Measurements from ENCODE around the gene HSPA1A.
A peak's percentile ranks its signal among the peaks of the same experiment; 100 is the strongest.
"Not testable (repeated sequence)": the region's sequence is repeated elsewhere in the genome, so short reads cannot be mapped to it uniquely, and the experiment has no call there.

The HSPA1A gene

DNA sequence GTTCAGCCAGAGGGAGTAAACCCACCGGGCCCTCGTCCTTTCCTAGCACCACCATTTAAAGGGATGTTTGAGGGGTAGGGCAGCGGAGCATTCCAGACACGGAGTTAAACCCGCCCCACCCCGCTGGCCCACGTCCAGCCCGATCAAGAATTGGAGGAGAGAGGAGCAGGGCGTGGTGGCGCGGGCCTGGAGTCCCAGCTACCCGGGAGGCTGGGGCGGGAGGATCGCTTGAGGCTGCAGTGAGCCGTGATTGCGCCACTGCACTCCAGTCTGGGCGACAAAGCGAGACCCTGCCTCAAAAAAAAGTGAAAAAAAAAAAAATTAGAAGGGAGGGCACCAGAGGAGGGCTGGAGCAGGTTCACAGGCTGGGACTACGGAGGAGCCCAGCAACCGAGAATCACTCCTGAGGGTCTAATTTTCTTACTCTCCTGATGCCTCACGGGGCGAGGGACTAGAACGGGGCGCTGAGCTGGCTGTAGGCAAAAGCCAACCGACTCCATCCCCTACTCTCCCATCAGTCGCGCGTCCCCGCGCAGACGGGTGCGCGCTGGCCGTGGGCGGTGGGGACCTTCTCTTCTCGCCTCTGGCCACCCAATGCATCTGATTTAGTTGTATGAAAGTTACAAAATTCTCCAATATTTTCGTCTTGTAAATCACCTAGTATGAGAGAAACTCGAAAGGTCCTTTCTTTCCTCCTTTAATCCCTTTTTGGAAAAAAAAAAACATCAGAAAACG lies 6.1 kb downstream of the HSPA1A start:
- H3K9ac ChIP-seq (ENCODE audit: low read length): peak overlapping the region; percentile 82
- H3K4me3 ChIP-seq (ENCODE audit: low read length): peak overlapping the region; percentile 76
- no peaks in the 10 kb centered on the region for H3K27me3 ChIP-seq (ENCODE audit: control insufficient read depth, insufficient read depth, low read length)
- H3K36me3 ChIP-seq (ENCODE audit: control insufficient read depth, insufficient read depth, low read length): no peaks in the 10 kb centered on the region
- H3K4me1 ChIP-seq (ENCODE audit: control insufficient read depth, insufficient read depth, low read length): peaks cover 62% of the 10 kb centered on the region
- no peaks in the 10 kb centered on the region for H3K9me3 ChIP-seq (ENCODE audit: control insufficient read depth, low read length)

DNA sequence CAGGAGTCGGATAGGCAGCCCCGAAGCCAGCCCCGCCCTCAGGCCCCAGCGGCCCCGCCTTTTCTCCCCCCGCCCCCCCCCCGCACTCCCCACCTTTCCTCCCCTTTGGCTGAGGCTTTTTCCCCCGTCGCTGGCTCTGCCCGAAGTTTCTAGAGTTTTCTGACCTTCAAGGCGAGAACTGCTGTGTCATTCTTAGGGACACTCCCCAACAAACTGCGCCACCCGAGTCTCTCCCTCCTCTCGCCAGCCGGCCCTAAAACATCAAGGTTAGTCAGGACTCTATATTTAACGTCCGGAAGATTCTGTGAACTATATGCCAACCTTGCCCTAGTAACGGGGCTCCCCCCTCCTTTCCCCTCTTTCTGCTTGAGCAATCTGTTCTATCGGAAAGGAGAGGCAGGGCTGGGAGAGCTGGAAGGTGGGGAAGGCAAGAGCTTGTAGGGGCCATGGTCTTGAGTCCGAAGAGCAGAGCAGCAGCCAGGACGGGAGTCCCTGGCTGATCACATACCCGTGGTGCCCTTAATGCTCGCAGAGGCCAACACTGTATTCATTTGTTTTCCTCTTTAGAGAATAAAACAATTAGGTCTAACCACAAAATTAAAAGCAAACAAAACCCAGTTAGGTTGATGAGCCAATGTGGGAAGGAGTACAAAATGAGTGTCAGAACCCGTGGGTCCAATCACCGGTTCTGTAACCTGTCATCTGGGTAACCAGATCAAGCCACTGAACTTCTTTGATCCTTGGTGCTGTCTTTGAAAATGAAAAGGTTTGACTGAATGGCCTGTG lies 6.9 kb downstream of the HSPA1A start:
- Histone ChIP-seq H3K4me1 (ENCODE audit: control insufficient read depth, insufficient read depth, low read length) (peaks cover 65% of the 10 kb centered on the region), H3K9ac (ENCODE audit: low read length) (peak overlapping the region; percentile 91), H3K36me3 (ENCODE audit: control insufficient read depth, insufficient read depth, low read length) (no peaks in the 10 kb centered on the region), H3K4me3 (ENCODE audit: low read length) (peak overlapping the region; percentile 71), H3K9me3 (ENCODE audit: control insufficient read depth, low read length) (no peaks in the 10 kb centered on the region), H3K27me3 (ENCODE audit: control insufficient read depth, insufficient read depth, low read length) (no peaks in the 10 kb centered on the region)

DNA sequence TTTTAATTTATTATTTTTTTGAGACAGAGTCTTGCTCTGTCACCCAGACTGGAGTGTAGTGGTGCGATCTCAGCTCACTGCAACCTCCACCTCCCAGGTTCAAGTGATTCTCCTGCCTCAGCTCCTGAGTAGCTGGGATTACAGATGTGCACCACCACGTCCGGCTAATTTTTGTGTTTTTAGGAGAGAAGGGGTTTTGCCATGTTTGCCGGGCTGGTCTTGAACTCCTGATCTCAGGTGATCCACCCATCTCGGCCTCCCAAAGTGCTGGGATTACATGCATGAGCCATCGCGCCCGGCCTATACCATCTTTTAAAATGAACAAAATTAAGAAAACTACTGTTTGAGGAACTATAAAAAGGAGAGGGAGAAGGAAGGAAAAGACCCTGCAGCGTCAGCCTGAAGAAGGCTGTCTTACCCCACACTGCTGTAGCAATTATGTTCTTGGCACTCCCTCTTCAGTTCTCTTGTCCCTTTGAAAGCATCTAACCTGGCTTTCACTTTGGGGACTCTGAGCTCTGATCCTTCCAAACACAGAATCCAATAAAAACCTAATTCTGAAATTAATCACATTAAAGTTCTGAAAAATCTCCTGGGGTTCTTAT lies 8.4 kb downstream of the HSPA1A start:
- Histone ChIP-seq H3K4me1 (ENCODE audit: control insufficient read depth, insufficient read depth, low read length) (peaks cover 56% of the 10 kb centered on the region), H3K9ac (ENCODE audit: low read length) (peak overlapping the region; percentile 91)
- not testable (repeated sequence) for H3K27me3 ChIP-seq (ENCODE audit: control insufficient read depth, insufficient read depth, low read length); H3K4me3 ChIP-seq (ENCODE audit: low read length); H3K9me3 ChIP-seq (ENCODE audit: control insufficient read depth, low read length); H3K36me3 ChIP-seq (ENCODE audit: control insufficient read depth, insufficient read depth, low read length)

DNA sequence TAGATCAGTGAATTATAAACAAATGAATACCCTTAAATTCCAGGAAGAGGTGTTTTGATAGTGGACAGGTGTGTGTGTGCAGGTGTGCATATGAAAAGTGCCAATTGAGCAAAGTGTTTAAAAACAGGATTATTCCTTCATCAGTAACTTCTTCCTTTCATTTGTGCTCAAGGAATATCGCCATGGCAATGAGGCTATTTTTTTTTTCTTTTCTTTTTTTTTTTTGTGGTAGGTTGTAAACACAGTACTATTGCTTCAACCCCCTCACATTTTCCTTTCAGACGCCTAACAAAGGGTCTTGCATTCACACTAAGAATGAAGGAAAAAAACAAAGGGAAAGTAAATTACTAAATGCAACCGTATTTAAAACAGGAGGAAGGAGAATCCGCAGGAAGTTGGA lies 10.2 kb downstream of the HSPA1A start:
- H3K4me1 ChIP-seq (ENCODE audit: control insufficient read depth, insufficient read depth, low read length): peaks cover 48% of the 10 kb centered on the region
- no peaks in the 10 kb centered on the region for H3K36me3 ChIP-seq (ENCODE audit: control insufficient read depth, insufficient read depth, low read length)
- H3K4me3 ChIP-seq (ENCODE audit: low read length): no peak overlapping the region
- no peaks in the 10 kb centered on the region for H3K27me3 ChIP-seq (ENCODE audit: control insufficient read depth, insufficient read depth, low read length)
- H3K9me3 ChIP-seq (ENCODE audit: control insufficient read depth, low read length): no peaks in the 10 kb centered on the region
- peak overlapping the region; percentile 11 for H3K9ac ChIP-seq (ENCODE audit: low read length)

DNA sequence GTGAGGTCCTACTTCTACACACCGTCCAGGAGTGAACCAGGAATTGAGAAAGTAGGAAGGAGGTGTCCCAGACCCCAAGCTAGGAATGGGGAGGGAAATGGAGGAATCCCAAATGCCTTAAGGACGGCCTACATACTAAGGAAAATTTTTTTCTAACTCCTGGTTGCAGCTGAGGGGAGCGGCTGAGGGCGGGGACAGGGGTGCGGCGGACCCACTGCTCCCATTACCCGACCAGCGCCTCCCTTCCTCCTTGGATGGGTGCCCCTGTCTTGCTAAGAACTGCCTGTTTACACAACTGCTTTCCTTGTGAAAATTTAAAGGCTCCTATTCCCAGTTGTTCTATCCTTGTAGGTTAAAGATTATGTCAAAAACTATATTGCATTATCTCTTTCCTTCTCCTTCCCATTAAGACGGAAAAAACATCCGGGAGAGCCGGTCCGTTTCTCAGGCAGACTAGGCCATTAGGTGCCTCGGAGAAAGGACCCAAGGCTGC lies 11.5 kb downstream of the HSPA1A start:
- Histone ChIP-seq H3K4me3 (ENCODE audit: low read length) (peak overlapping the region; percentile 64), H3K9me3 (ENCODE audit: control insufficient read depth, low read length) (no peaks in the 10 kb centered on the region), H3K27me3 (ENCODE audit: control insufficient read depth, insufficient read depth, low read length) (no peaks in the 10 kb centered on the region), H3K36me3 (ENCODE audit: control insufficient read depth, insufficient read depth, low read length) (no peaks in the 10 kb centered on the region), H3K9ac (ENCODE audit: low read length) (peak overlapping the region; percentile 94), H3K4me1 (ENCODE audit: control insufficient read depth, insufficient read depth, low read length) (peaks cover 47% of the 10 kb centered on the region)

DNA sequence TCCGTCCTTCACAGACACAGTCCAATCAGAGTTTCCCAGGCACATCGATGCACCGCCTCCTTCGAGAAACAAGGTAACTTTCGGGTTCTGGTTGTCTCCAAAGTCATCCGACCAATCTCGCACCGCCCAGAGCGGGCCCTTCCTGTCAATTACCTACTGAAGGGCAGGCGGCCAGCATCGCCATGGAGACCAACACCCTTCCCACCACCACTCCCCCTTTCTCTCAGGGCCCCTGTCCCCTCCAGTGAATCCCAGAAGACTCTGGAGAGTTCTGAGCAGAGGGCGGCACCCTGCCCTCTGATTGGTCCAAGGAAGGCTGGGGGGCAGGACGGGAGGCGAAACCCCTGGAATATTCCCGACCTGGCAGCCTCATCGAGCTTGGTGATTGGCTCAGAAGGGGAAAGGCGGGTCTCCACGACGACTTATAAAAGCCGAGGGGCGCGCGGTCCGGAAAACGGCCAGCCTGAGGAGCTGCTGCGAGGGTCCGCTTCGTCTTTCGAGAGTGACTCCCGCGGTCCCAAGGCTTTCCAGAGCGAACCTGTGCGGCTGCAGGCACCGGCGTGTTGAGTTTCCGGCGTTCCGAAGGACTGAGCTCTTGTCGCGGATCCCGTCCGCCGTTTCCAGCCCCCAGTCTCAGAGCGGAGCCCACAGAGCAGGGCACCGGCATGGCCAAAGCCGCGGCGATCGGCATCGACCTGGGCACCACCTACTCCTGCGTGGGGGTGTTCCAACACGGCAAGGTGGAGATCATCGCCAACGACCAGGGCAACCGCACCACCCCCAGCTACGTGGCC lies 12.1 kb downstream of the HSPA1A start, which contains the start of gene HSPA1B:
Gene HSPA1B, plus strand, starts transcription at position 453 of the 794 bp plus-strand sequence. Its CDS starts 213 bp downstream, at position 666.
- Histone ChIP-seq H3K9ac (ENCODE audit: low read length) (peak within 1 kb of the TSS; percentile 94), H3K4me3 (ENCODE audit: low read length) (peak within 1 kb of the TSS; percentile 87), H3K9me3 (ENCODE audit: control insufficient read depth, low read length) (no peaks in the 10 kb centered on the region), H3K4me1 (ENCODE audit: control insufficient read depth, insufficient read depth, low read length) (peaks cover 44% of the 10 kb centered on the region), H3K27me3 (ENCODE audit: control insufficient read depth, insufficient read depth, low read length) (no peaks in the 10 kb centered on the region), H3K36me3 (ENCODE audit: control insufficient read depth, insufficient read depth, low read length) (no peaks in the 10 kb centered on the region)

DNA sequence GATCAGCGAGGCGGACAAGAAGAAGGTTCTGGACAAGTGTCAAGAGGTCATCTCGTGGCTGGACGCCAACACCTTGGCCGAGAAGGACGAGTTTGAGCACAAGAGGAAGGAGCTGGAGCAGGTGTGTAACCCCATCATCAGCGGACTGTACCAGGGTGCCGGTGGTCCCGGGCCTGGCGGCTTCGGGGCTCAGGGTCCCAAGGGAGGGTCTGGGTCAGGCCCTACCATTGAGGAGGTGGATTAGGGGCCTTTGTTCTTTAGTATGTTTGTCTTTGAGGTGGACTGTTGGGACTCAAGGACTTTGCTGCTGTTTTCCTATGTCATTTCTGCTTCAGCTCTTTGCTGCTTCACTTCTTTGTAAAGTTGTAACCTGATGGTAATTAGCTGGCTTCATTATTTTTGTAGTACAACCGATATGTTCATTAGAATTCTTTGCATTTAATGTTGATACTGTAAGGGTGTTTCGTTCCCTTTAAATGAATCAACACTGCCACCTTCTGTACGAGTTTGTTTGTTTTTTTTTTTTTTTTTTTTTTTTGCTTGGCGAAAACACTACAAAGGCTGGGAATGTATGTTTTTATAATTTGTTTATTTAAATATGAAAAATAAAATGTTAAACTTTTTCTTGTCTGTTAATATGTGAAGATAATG lies 14.4 kb downstream of the HSPA1A start:
- Histone ChIP-seq H3K4me1 (ENCODE audit: control insufficient read depth, insufficient read depth, low read length) (peaks cover 36% of the 10 kb centered on the region), H3K4me3 (ENCODE audit: low read length) (peak overlapping the region; percentile 70), H3K9ac (ENCODE audit: low read length) (peak overlapping the region; percentile 59), H3K27me3 (ENCODE audit: control insufficient read depth, insufficient read depth, low read length) (no peaks in the 10 kb centered on the region), H3K9me3 (ENCODE audit: control insufficient read depth, low read length) (no peaks in the 10 kb centered on the region), H3K36me3 (ENCODE audit: control insufficient read depth, insufficient read depth, low read length) (no peaks in the 10 kb centered on the region)

DNA sequence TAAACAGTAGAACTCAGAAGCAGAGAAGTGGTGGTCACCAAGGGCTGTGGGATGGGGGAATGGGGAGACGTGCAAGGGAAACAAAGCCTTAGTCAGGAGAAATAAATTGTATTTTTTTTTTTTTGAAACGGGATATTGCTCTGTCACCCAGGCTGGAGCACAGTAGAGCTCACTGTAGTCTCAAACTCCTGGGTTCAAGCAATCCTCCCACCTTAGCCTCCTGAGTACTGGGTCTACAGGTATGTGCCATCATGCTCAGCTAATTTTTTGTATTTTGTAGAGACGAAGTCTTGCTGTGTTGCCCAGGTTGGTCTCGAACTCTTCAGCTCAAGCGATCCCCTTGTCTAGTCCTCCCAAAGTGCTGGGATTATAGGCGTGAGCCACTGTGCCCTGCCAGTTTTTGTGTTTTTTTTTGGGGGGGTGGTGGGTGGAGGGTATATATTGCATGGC lies 15.6 kb downstream of the HSPA1A start:
- H3K9ac ChIP-seq (ENCODE audit: low read length): peak overlapping the region; percentile 59
- H3K27me3 ChIP-seq (ENCODE audit: control insufficient read depth, insufficient read depth, low read length): no peaks in the 10 kb centered on the region
- peaks cover 27% of the 10 kb centered on the region for H3K4me1 ChIP-seq (ENCODE audit: control insufficient read depth, insufficient read depth, low read length)
- H3K4me3 ChIP-seq (ENCODE audit: low read length): peak overlapping the region; percentile 18
- H3K9me3 ChIP-seq (ENCODE audit: control insufficient read depth, low read length): no peaks in the 10 kb centered on the region
- H3K36me3 ChIP-seq (ENCODE audit: control insufficient read depth, insufficient read depth, low read length): no peaks in the 10 kb centered on the region

DNA sequence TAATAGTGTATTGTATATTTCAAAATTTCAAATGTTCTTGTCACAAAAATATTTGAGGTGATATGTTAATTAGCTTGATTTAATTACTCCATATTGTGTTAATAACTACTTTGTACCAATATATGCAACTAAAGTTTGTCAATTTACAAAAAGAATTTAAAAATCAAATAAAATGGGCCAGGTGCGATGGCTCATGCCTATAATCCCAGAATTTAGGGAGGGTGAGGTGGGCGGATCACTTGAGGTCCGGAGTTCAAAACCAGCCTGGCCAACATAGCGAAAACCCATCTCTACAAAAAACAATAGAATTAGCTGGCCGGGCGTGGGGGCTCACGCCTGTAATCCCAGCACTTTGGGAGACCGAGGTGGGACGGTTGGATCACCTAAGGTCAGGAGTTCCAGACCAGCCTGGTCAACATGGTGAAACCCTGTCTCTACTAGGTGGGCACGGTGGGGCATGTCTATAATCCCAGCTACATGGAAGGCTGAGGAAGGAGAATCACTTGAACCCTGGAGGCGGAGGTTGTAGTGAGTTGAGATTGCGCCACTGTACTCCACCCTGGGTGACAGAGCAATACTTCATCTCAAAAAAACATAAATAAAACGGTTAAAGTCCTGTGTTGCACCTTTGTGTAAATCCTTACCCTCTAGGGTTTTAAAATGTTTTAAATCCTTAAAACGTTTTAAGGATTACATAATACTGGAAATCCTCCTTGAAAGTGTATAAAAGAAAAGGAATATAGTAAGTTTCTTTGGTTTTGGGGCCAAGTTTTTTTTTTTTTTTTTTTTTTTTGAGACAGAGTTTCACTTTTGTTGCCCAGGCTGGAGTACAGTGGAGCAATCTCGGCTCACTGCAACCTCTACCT lies 16.2 kb downstream of the HSPA1A start:
- peak overlapping the region; percentile 34 for H3K9ac ChIP-seq (ENCODE audit: low read length)
- no peaks in the 10 kb centered on the region for H3K36me3 ChIP-seq (ENCODE audit: control insufficient read depth, insufficient read depth, low read length)
- H3K4me1 ChIP-seq (ENCODE audit: control insufficient read depth, insufficient read depth, low read length): peaks cover 27% of the 10 kb centered on the region
- no peaks in the 10 kb centered on the region for H3K9me3 ChIP-seq (ENCODE audit: control insufficient read depth, low read length)
- H3K27me3 ChIP-seq (ENCODE audit: control insufficient read depth, insufficient read depth, low read length): no peaks in the 10 kb centered on the region
- H3K4me3 ChIP-seq (ENCODE audit: low read length): no peak overlapping the region

DNA sequence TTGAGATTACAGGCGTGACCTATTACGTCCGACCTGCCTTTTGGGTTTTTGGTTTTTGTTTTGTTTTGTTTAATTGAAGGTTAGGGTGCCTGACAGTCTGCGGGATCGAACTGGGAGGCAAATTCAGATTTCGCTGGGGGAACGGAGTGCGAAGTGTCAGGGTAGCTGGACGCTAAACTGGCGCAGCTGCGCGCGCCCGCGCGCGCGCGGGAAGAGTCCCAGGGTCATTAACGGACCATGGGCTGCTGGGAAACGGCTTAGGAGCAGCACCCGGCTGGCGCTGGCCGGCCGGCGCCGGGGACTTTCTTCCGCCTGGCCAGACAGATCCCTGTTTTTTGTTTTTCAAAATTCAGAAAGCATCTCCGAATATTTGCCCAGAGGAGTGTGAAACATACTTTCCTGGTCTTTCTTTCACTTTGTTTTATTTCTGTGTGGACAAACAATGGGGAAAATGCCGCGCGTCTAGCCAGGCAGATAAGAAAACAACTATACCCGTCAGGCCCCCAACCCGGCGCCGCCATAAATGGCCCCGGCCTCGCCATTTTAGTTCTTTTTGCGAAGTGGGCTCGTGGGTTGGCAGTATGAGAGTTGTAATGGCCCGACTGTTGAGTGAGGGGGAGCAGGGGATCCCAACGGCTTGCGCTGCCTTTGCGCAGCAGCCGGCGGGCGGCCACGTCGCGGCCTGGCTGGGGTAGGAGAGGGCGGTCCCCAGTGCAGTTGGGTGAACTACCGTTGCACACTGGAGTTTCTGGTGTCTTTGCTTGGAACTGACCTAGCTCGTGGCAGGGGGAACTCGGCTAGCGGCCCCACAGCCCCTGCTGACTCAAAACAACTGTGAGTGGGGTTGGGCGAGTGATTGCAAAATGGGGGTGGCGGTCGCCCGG lies 19.3 kb downstream of the HSPA1A start:
- Histone ChIP-seq H3K36me3 (ENCODE audit: control insufficient read depth, insufficient read depth, low read length) (peaks cover 12% of the 10 kb centered on the region), H3K9ac (ENCODE audit: low read length) (peak overlapping the region; percentile 93), H3K4me3 (ENCODE audit: low read length) (peak overlapping the region; percentile 94), H3K9me3 (ENCODE audit: control insufficient read depth, low read length) (no peaks in the 10 kb centered on the region), H3K4me1 (ENCODE audit: control insufficient read depth, insufficient read depth, low read length) (peaks cover 45% of the 10 kb centered on the region), H3K27me3 (ENCODE audit: control insufficient read depth, insufficient read depth, low read length) (no peaks in the 10 kb centered on the region)

Measured in mucosa of stomach (tissue), 1 donor.